MG63 (cell line): Measurements from ENCODE around the gene ECT2L. TPM values are rescaled to one million over a fixed set of nuclear protein-coding genes. Genes with fewer than 3 reads are reported as not detected.

Source experiments
- DNase-seq: peaks from one replicate; pipeline ENCODE4 v3.0.0-alpha.2; 2020
- H3K27me3 ChIP-seq: fragments of 250-450 bp; sonication (Bioruptor Pico); 2 replicates; pipeline ENCODE4 v1.5.1; 2020; ENCODE audit warnings: mild to moderate bottlenecking, moderate library complexity
- H3K36me3 ChIP-seq: fragments of 250-450 bp; sonication (Bioruptor Pico); 2 replicates; pipeline ENCODE4 v1.5.1; 2020; ENCODE audit warnings: mild to moderate bottlenecking, moderate library complexity
- H3K4me3 ChIP-seq: fragments of 250-450 bp; sonication (Bioruptor Pico); 2 replicates; pipeline ENCODE4 v1.5.1; 2020; ENCODE audit warnings: mild to moderate bottlenecking, moderate library complexity
- H3K9me3 ChIP-seq: fragments of 250-450 bp; sonication (Bioruptor Pico); 2 replicates; pipeline ENCODE4 v1.5.1; 2020; ENCODE audit warnings: mild to moderate bottlenecking, moderate library complexity
- total RNA-seq: library from RNA; depleted of rRNA; stranded (reverse); fragments of >200 nt; shearing (Covaris generic); gene quantifications from 2 replicates; pipeline ENCODE4 v1.2.3, GENCODE V29; 2014; ENCODE audit warnings: low replicate concordance; rRNA removed

Gene ECT2L, protein sequence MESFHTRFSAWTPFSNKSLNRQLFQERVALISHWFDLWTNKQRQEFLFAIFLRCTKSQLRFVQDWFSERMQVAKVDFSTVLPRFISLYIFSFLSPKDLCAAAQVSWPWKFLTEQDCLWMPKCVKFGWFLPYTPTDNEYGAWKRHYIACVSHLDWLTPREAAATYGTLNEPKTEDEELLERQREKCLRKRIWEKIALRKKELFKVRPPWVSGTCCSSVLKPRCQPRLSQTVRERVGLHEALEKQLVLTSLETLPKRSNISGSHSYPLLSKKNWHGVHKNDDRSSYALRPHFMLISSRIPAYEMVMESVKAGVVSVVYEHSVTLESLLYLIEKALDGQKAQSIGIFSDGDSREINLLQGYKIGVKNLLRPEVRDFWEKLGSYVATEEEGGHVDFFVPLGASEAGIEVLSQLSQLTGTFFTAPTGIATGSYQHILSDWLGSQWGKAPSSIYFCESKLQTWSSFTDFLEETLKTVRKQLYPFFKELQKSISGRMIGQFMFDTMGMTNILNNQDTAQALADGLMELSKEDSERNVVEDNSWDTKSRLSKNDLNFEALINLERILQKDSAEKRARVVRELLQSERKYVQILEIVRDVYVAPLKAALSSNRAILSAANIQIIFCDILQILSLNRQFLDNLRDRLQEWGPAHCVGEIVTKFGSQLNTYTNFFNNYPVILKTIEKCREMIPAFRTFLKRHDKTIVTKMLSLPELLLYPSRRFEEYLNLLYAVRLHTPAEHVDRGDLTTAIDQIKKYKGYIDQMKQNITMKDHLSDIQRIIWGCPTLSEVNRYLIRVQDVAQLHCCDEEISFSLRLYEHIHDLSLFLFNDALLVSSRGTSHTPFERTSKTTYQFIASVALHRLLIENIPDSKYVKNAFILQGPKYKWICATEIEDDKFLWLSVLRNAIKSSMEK
- total RNA-seq, result not detected in 2 replicates

DNA sequence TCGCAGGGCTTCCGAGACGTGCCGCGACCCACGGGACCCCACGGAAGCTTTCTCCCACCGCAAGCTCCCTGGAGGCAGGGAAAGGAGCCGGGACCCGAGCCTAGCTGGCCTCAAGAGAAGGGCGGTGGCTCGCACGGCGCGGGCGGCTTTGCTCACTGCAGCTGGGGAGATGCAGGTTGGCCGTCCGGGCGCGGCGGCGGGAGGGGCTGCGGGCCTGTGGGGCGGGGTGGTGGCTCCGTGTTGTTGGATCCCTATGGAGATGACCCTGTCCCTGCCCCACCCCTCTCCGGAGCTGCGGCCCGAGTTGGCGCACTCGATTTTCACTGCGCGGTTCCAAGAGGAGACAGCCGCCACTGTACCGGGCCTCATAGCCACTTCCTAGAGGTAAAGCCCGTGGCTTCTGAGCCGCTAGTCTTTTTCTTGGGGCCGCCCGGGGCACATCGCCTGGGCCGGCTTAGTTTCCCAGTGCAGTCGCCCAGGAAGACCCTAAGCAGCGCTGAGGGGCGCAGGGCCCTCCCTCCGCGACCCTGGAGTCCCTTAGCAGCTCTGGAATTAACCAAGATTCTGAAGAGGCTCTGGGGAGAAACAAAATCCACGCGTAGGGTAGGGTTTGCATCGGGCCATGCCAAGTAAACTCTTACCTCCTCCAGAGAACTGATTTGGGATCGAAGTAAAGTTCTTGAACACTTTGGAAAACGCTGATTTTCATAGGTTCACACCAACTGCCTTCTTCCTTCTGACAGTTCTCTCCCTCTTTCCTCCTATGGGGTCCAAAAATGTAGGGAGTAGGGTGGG is at the start of gene ECT2L:
Gene ECT2L (plus strand): TSS at position 279 of the 795 bp plus-strand sequence. CDS start 17,188 bp downstream, outside the sequence.
- peak; percentile 84 for DNase-seq
- H3K36me3 ChIP-seq, result no peaks in the 10 kb centered on the region
- no peaks in the 10 kb centered on the region for H3K27me3 ChIP-seq
- no peaks in the 10 kb centered on the region for H3K9me3 ChIP-seq
- H3K4me3 ChIP-seq, result peak within 1 kb of the TSS; percentile 46

DNA sequence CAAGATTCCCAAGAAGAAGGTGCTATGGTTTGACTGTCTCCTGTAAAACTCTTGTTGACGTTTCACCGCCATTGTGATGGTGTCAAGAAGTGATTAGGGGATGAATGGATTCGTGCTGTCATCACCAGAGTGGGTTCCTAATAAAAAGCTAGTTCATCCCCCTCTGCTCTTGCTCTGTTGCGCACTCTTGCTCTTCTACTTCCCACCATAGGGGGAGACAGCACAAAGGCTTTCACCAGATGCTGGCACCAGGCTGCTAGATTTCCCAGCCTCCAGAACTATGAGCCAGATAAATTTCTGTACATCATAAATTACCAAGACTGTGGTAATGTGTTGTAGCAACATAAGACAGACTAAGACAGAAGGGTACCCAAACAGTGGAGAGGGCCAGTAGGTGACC is 43.9 kb upstream of the ECT2L start:
- Histone ChIP-seq H3K4me3 (no peak overlapping the region), H3K9me3 (no peaks in the 10 kb centered on the region), H3K36me3 (no peaks in the 10 kb centered on the region), H3K27me3 (no peaks in the 10 kb centered on the region)
- DNase-seq, result no peak

DNA sequence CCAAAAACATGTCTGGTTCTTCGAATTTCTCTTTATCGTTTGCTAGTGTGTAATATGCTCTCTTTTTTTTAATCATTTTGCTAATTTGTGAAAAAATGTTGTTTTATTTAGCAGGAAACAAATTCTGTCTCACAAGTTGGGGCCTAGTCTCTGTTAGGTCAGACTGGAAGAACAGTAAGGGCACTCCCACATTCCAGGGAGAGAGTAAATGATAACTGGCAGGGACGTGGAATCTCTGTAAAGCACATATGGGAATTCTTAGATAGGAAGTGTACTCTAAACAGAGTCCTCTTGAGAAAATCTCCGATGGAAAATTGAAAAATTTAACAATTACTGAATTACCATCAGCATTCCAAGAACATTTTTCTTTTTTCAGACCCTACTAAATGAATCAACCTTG is 38.8 kb upstream of the ECT2L start:
- Histone ChIP-seq H3K4me3 (no peak overlapping the region), H3K9me3 (no peaks in the 10 kb centered on the region), H3K36me3 (no peaks in the 10 kb centered on the region), H3K27me3 (no peaks in the 10 kb centered on the region)
- no peak for DNase-seq

DNA sequence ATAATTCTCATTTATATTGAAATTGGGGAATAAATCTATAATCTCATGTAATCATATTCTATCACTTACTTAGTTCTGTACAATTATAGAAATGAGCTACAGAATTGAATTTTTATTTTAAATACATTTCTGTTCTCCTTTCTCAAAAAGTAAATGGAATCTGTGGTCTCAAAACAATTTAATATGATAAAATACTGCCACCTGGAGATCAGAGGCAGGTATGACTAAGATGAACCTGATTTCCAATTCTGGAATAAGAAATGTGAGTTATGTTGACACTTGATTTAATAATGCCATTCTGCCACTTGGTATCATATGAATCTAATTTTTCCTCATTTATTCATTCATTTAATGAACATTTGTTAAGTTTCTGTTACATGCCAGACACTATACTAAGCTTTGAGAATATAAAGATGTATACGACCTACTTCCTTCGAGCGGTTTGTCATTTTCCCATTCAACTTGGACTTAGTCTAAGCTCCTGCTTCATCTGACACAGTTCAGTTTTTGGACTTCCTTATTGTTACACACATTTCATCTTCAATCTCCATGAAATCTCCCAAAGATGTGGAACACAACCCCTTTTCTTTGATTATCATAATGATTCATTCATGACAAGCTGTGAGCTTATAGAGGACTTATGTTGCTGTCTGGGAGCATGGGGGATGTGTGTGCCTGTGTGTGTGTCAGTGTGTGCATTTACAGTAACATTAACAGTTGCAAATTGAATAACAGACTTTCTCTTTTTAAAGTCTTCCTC is 29.8 kb upstream of the ECT2L start:
- H3K4me3 ChIP-seq, result no peak overlapping the region
- no peaks in the 10 kb centered on the region for H3K27me3 ChIP-seq
- no peak for DNase-seq
- H3K9me3 ChIP-seq, result no peaks in the 10 kb centered on the region
- no peaks in the 10 kb centered on the region for H3K36me3 ChIP-seq

DNA sequence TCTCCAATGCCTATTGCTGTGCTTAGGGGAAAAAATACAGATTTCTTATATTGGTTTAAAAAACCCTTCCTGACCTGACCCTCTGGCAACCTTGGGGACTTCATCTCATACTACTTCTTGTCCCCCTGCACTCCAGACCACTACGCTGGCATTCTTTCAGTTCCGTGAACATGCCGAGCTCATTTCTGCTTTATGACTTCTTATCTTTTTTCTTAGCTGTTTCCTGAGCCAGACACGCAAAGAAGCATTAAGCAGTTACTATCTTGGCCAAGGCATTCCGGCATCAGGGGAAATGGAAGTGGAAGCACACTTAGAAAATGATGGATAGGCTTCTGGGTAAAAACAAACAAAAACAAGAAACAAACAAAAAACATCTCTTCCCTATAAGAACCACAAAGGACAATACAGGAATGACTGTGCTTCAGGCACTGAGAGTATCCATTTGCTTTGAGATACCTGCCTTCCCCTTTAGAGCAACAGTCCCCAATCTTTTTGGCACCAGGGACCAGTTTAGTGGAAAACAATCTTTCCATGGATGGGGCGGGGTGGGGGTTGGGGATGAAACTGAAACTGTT is 26.7 kb upstream of the ECT2L start:
- no peaks in the 10 kb centered on the region for H3K27me3 ChIP-seq
- no peaks in the 10 kb centered on the region for H3K9me3 ChIP-seq
- H3K36me3 ChIP-seq, result no peaks in the 10 kb centered on the region
- DNase-seq, result no peak
- H3K4me3 ChIP-seq, result no peak overlapping the region

DNA sequence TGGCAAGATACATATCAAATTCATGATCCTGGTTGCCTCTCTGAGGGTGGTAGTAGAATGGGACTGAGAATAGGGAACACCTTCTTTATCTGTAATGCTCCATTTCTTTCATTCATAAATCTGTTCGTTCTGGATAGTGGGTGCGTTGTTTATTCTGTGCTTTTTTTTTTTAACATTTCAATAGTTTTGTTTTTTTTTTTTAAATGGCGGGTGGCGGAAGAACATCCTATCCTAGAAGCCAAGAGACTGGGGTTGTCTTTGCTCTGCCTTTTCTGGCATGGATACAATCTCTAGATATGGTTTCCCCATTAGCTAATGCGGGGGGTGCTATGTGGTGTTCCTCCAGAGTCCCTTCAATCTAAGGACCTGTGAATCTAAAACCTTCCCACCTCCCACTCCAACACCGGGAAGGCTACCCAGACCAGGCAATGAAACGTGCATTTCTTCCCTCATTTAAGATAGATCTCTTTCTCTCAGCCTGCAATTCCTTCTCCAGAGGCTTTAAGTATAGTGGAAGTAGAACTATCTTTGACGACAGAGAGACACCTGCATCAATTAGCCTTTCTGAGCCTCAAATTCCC is 23.2 kb upstream of the ECT2L start:
- H3K4me3 ChIP-seq, result peak overlapping the region; percentile 84
- no peak for DNase-seq
- H3K36me3 ChIP-seq, result peaks cover 3% of the 10 kb centered on the region; the same call in 1 of the 2 replicates
- H3K9me3 ChIP-seq, result no peaks in the 10 kb centered on the region
- H3K27me3 ChIP-seq, result no peaks in the 10 kb centered on the region

DNA sequence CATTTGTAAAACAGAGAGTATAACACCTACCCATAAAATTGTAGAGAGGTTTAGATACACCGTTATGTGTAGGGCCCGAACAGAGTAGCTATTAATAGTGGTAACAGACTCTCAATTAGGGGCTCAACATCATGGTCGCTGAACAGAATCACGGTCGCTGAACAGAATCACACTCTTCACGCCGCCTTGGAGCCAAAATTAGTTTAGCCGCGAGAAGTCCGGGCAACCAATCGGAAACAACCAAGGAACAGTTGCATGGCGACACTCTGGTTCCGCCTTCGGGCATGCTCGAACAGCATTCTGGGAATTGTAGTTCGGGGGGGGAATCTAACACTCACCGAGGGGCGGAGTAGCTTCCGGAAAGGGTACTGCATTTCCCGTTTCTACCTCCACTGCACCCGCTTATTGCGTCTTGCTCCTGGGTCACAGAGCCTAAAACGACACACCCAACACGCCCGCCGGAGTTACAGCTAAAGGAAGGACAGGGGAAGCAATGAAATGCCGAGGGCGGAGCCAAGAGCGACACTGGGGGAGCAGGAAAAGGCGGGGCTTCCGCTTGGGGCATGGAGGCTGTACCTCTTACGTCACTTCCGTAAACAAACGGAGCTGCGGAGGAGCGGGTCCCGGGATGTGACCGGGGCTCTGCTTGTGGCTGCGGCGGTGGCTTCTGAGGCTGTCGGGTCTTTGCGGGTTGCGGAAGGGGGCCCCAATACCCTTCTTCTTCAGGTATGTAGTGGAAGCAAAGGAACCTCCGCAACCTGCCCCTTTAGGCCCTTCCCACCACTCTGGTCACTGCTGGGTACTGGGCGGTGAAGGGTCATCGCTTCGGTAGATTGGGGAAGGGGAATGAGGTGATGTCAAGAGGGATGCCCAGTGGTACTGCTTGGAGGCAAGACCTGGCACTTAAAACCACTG is 22.5 kb upstream of the ECT2L start, which contains the start of gene CCDC28A:
Gene CCDC28A (plus strand): TSS at position 593 of the 915 bp plus-strand sequence. CDS start 2,352 bp downstream, outside the sequence.
- Histone ChIP-seq H3K27me3 (no peaks in the 10 kb centered on the region), H3K4me3 (peak within 1 kb of the TSS; percentile 84), H3K9me3 (no peaks in the 10 kb centered on the region), H3K36me3 (peaks cover 3% of the 10 kb centered on the region; the same call in 1 of the 2 replicates)
- DNase-seq, result peak; percentile 92

DNA sequence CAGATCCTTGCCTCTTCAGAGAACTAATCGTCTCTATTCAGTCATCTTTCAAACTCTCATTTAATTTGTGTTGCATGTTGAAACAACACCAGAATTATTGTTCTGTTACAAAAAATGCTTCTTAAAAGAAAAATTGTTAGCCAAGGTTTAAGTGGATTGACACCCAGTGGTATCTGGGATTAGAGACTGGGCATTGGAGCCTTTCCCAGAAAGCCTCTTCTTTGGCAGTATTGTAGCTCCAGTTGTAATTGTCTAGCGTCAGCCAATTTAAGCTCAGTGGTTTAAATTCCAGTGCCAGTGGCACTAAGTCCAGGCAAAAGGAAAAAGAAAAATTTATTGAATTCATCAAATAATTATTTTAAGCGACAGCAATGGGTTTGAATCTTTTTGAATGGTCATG is 21.5 kb upstream of the ECT2L start:
- DNase-seq, result peak; percentile 17
- H3K4me3 ChIP-seq, result peak overlapping the region; percentile 84
- H3K27me3 ChIP-seq, result no peaks in the 10 kb centered on the region
- H3K9me3 ChIP-seq, result no peaks in the 10 kb centered on the region
- peaks cover 3% of the 10 kb centered on the region; the same call in 1 of the 2 replicates for H3K36me3 ChIP-seq

DNA sequence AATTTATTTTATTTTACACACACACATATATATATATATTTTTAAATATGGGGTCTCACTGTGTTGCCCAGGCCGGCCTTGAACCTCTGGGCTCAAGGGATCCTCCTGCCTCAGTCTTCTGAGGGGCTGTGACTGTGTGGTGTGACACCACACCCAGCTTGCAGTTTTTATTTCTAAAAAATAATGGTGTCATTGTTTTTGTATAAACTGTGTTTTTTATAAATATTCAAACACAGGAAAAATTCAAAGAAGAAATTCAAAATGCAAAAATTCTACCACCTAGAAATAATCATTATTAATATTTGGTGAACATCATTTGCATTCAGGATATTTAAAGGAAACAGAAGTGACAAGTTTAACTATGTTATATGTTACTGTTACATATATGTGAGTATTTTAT is 19.2 kb upstream of the ECT2L start:
- no peaks in the 10 kb centered on the region for H3K9me3 ChIP-seq
- peaks cover 3% of the 10 kb centered on the region; the same call in 1 of the 2 replicates for H3K36me3 ChIP-seq
- H3K27me3 ChIP-seq, result no peaks in the 10 kb centered on the region
- DNase-seq, result no peak
- H3K4me3 ChIP-seq, result no peak overlapping the region

DNA sequence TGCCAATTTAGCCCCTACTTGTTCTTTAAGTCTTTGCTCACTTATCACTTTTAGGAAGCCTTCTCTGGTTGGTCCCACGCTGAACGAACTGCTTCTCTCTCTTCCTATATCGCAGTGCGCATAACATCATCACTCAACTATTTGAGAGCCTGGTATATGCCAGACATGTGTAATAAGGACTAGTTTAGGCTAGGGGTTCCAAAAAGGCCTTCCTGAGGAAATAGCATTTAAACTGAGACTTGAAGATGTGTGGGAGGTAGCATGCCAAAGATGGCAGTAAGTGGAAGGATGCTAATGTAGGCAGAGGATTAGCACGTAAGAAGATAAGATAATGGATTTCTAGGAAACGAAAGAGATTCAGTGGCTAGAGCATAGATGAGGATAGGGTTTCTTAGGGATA is 17.6 kb upstream of the ECT2L start:
- no peak for DNase-seq
- Histone ChIP-seq H3K27me3 (no peaks in the 10 kb centered on the region), H3K36me3 (peaks cover 9% of the 10 kb centered on the region), H3K9me3 (no peaks in the 10 kb centered on the region), H3K4me3 (no peak overlapping the region)

DNA sequence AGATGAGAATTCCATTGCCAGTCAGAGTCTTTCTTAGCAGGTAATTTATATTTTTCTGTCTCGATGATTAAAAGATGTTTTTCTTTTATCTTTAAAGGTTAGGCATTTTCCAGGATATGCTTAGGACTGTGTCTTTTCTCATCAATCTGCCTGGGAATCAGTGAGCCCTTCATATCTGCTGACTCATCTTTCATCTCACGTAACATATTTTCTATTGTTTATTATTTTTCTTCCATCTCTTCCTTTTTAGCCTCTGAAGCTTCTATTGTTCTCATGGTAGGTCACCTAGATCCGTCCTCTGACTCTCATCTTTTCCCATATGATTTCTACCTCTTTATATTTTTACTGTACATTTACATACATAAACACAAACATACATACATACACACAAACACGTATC is 13.6 kb upstream of the ECT2L start:
- H3K9me3 ChIP-seq, result no peaks in the 10 kb centered on the region
- no peak overlapping the region for H3K4me3 ChIP-seq
- no peak for DNase-seq
- no peaks in the 10 kb centered on the region for H3K27me3 ChIP-seq
- peaks cover 6% of the 10 kb centered on the region for H3K36me3 ChIP-seq

DNA sequence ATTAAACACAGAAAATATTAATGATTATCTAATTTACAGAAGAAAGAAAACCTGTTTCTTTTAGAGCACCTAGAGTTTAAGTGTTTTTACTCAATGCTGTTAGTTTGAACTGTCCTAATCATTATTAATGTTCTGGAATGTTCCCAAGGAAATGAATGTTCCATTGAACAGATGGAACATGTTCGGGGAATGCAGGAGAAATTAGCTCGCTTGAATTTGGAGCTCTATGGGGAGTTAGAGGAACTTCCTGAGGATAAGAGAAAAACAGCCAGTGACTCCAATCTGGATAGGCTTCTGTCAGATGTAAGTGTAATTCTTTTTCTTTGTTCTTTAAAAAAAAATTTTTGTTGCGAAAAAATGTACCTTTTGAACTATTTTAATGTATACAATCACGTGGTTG is 10.8 kb upstream of the ECT2L start:
- no peak for DNase-seq
- no peak overlapping the region for H3K4me3 ChIP-seq
- peaks cover 6% of the 10 kb centered on the region for H3K36me3 ChIP-seq
- no peaks in the 10 kb centered on the region for H3K27me3 ChIP-seq
- no peaks in the 10 kb centered on the region for H3K9me3 ChIP-seq

DNA sequence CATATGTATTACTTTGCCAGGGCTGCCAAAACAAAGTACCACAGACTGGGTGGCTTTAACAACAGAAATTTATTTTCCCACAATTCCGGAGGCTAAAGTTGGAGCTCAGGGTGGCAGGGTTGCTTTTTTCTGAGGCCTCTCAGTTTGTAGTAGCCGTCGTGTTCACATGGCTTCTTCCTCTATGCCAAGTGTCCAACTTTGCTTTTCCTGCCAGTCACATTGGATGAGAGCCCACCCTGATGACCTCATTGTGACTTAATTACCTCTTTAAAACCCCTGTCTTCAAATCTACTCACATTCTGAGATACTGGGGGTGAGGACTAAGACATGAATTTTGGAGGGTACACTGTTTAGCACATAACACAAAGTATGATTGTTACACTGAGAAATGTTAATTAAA is 9.9 kb upstream of the ECT2L start:
- H3K36me3 ChIP-seq, result peaks cover 6% of the 10 kb centered on the region
- DNase-seq, result peak; percentile 11
- no peak overlapping the region for H3K4me3 ChIP-seq
- H3K9me3 ChIP-seq, result no peaks in the 10 kb centered on the region
- no peaks in the 10 kb centered on the region for H3K27me3 ChIP-seq

DNA sequence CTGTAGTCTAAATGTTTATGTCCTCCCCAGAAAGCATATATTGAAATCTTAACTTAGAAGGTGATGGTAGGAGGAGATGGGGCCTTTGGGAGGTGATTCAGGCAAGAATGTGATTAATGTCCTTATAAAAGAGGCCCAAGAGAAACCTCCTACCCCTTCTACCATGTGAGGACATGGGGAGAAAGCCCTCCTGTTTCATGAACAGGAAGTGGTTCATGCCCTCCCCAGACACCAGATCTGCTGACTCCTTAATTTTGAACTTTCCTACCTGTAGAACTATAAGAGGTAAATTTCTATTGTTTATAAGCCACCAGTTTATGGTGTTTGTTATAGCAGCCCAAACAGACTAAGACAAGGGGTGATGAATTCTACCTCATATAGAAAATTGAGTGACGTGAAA is 8.7 kb upstream of the ECT2L start:
- no peak overlapping the region for H3K4me3 ChIP-seq
- H3K36me3 ChIP-seq, result peaks cover 4% of the 10 kb centered on the region
- H3K9me3 ChIP-seq, result no peaks in the 10 kb centered on the region
- H3K27me3 ChIP-seq, result no peaks in the 10 kb centered on the region
- DNase-seq, result no peak
